Esophagus (tissue), 2 donors: ENCODE data around the gene DUT. TPM values are rescaled to one million over a fixed set of nuclear protein-coding genes. Genes with fewer than 3 reads are reported as not detected.
A peak's percentile ranks its signal among the peaks of the same experiment; 100 is the strongest.

ENCODE experiments used
- H3K27ac ChIP-seq, 2 donors: one replicate each; pipeline ENCODE4 v1.5.1; 2013; ENCODE audit warnings: low read depth in 2 of 2, mild to moderate bottlenecking in 2 of 2, inconsistent platforms in 1 of 2, low read length in 1 of 2, moderate library complexity in 1 of 2
- H3K27me3 ChIP-seq, 2 donors: one replicate each; pipeline ENCODE4 v1.6.1; 2013; ENCODE audit warnings: low read length in 2 of 2, control low read depth in 1 of 2, mild to moderate bottlenecking in 1 of 2; ENCODE audit not compliant: insufficient read depth in 2 of 2, control insufficient read depth in 1 of 2
- H3K36me3 ChIP-seq, 2 donors: one replicate each; pipeline ENCODE4 v1.6.1; 2013; ENCODE audit warnings: low read length in 1 of 2; ENCODE audit not compliant: control insufficient read depth in 2 of 2, insufficient read depth in 2 of 2
- H3K4me1 ChIP-seq, 2 donors: one replicate each; pipeline ENCODE4 v1.6.1; 2013; ENCODE audit warnings: low read length in 1 of 2; ENCODE audit not compliant: control insufficient read depth in 2 of 2, insufficient read depth in 2 of 2
- H3K4me3 ChIP-seq, 2 donors: one replicate each; pipeline ENCODE4 v1.5.1; 2013; ENCODE audit warnings: low read length in 2 of 2, mild to moderate bottlenecking in 2 of 2, low read depth in 1 of 2, moderate library complexity in 1 of 2
- H3K9me3 ChIP-seq, 2 donors: one replicate each; pipeline ENCODE4 v1.6.1; 2013; ENCODE audit warnings: mild to moderate bottlenecking in 2 of 2, low read depth in 1 of 2, low read length in 1 of 2, moderate library complexity in 1 of 2; ENCODE audit not compliant: control insufficient read depth in 2 of 2, insufficient read depth in 1 of 2
- WGBS, 2 donors: extraction: QIAGEN DNeasy Blood & Tissue Kit; methylation state at CpG; one replicate each; pipeline ENCODE4 v1.1.7; 2013; 5-methylcytosine and 5-hydroxymethylcytosine counted together
- polyA plus RNA-seq, 2 donors: library from polyadenylated mRNA; stranded (reverse); fragments of 200-250 nt; gene quantifications; one replicate each; pipeline ENCODE4 v1.2.3, GENCODE V29; 2013
- donor health status: healthy with polysubstance abuse.
- donor health status: Bipolar disorder and iron deficiency.

Gene DUT
- polyA plus RNA-seq, result 10 to 100 TPM; 45.4 to 67.9 TPM

- WGBS, 2 donors, result 0 to 1% methylated on average over 73 to 89 of the region's 89 CpGs
- peaks cover 0 to 3% of the 10 kb centered on the region in 2 donors for H3K36me3 ChIP-seq
- peaks cover 0 to 3% of the 10 kb centered on the region in 2 donors for H3K4me1 ChIP-seq
- no peaks in the 10 kb centered on the region for H3K27me3 ChIP-seq
- H3K27ac ChIP-seq, result peak within 1 kb of the TSS; percentile 87 to 96
- no peaks in the 10 kb centered on the region for H3K9me3 ChIP-seq
- peak within 1 kb of the TSS; percentile 70 to 99 for H3K4me3 ChIP-seq
These were observed at the start of gene DUT for GRCh38 chr15:48330855-48331795. TSS of gene DUT (plus strand) at chr15:48331429. CDS start at chr15:48331516, 87 bp downstream.

- Histone ChIP-seq H3K27ac (no peak overlapping the region), H3K36me3 (no peaks in the 10 kb centered on the region), H3K4me3 (no peak overlapping the region), H3K4me1 (no peaks in the 10 kb centered on the region), H3K9me3 (no peaks in the 10 kb centered on the region), H3K27me3 (no peaks in the 10 kb centered on the region)
- 73 to 83% methylated on average over 4 of the region's 4 CpGs for WGBS, 2 donors
These were observed 49.6 kb upstream of the DUT start for GRCh38 chr15:48281674-48282073.

- Histone ChIP-seq H3K4me1 (no peaks in the 10 kb centered on the region), H3K9me3 (no peaks in the 10 kb centered on the region), H3K27ac (no peak overlapping the region), H3K27me3 (no peaks in the 10 kb centered on the region), H3K36me3 (no peaks in the 10 kb centered on the region), H3K4me3 (no peak overlapping the region)
- WGBS, 2 donors, result 58 to 65% methylated on average over 4 of the region's 4 CpGs
These were observed 49.0 kb upstream of the DUT start for GRCh38 chr15:48282216-48282615.

- no peaks in the 10 kb centered on the region for H3K9me3 ChIP-seq
- 50 to 54% methylated on average over 6 of the region's 6 CpGs for WGBS, 2 donors
- no peaks in the 10 kb centered on the region for H3K27me3 ChIP-seq
- no peaks in the 10 kb centered on the region for H3K36me3 ChIP-seq
- no peaks in the 10 kb centered on the region for H3K4me1 ChIP-seq
- H3K27ac ChIP-seq, result no peak overlapping the region
- H3K4me3 ChIP-seq, result no peak overlapping the region
These were observed 47.7 kb upstream of the DUT start for GRCh38 chr15:48283396-48284145.

GRCh38 chr15:48285329-48286214, 45.7 kb upstream of the DUT start:
- H3K4me3 ChIP-seq, result no peak overlapping the region

GRCh38 chr15:48289628-48290027, 41.6 kb upstream of the DUT start:
- Histone ChIP-seq H3K4me3 (no peak overlapping the region), H3K27me3 (no peaks in the 10 kb centered on the region), H3K27ac (no peak overlapping the region), H3K36me3 (no peaks in the 10 kb centered on the region), H3K4me1 (no peaks in the 10 kb centered on the region), H3K9me3 (no peaks in the 10 kb centered on the region)
- 81 to 85% methylated on average over 2 of the region's 2 CpGs for WGBS, 2 donors

More at GRCh38 chr15:48285329-48286214, 45.7 kb upstream of the DUT start:
- Histone ChIP-seq H3K4me1 (no peaks in the 10 kb centered on the region), H3K27me3 (no peaks in the 10 kb centered on the region), H3K9me3 (no peaks in the 10 kb centered on the region), H3K36me3 (no peaks in the 10 kb centered on the region), H3K27ac (no peak overlapping the region)
- 19 to 21% methylated on average over 14 of the region's 14 CpGs for whole genome bisulfite sequencing, 2 donors

- Histone ChIP-seq H3K4me1 (no peaks in the 10 kb centered on the region), H3K27me3 (no peaks in the 10 kb centered on the region), H3K4me3 (no peak overlapping the region), H3K36me3 (no peaks in the 10 kb centered on the region), H3K27ac (no peak overlapping the region), H3K9me3 (no peaks in the 10 kb centered on the region)
- 82 to 86% methylated on average over 4 of the region's 4 CpGs for WGBS, 2 donors
These were observed 38.8 kb upstream of the DUT start for GRCh38 chr15:48292458-48292857.

GRCh38 chr15:48297668-48298067, 33.6 kb upstream of the DUT start:
- H3K4me1 ChIP-seq, result no peaks in the 10 kb centered on the region
- 80 to 83% methylated on average over 2 of the region's 2 CpGs for WGBS, 2 donors
- H3K27me3 ChIP-seq, result peaks cover 0 to 3% of the 10 kb centered on the region in 2 donors
- no peaks in the 10 kb centered on the region for H3K36me3 ChIP-seq
- no peak overlapping the region for H3K27ac ChIP-seq
- H3K4me3 ChIP-seq, result no peak overlapping the region
- no peaks in the 10 kb centered on the region for H3K9me3 ChIP-seq

- WGBS, 2 donors, result 44 to 45% methylated on average over 2 of the region's 2 CpGs
- Histone ChIP-seq H3K36me3 (no peaks in the 10 kb centered on the region), H3K4me3 (no peak overlapping the region), H3K27ac (no peak overlapping the region), H3K4me1 (no peaks in the 10 kb centered on the region), H3K9me3 (no peaks in the 10 kb centered on the region), H3K27me3 (peaks cover 0 to 3% of the 10 kb centered on the region in 2 donors)
These were observed 32.3 kb upstream of the DUT start for GRCh38 chr15:48298914-48299313.
